Transverse colon (tissue), 4 donors: ENCODE results near the gene NHS. TPM values are rescaled to one million over a fixed set of nuclear protein-coding genes. Genes with fewer than 3 reads are reported as not detected.
"Not testable (repeated sequence)": the region's sequence is repeated elsewhere in the genome, so short reads cannot be mapped to it uniquely, and the experiment has no call there.

ENCODE experiments used
- DNase-seq: peaks from one replicate; pipeline ENCODE4 v3.0.0-alpha.2; 2019
- H3K27ac ChIP-seq, 4 donors: fragments of 200-600 bp; sonication (generic); 2 replicates each; pipeline ENCODE4 v1.5.1; 2016 to 2018; ENCODE audit warnings: inconsistent platforms in 4 of 4
- H3K27me3 ChIP-seq: fragments of 200-600 bp; sonication (generic); 2 replicates; pipeline ENCODE4 v1.5.1; 2017; ENCODE audit warnings: inconsistent platforms
- H3K36me3 ChIP-seq, 4 donors: fragments of 200-600 bp; sonication (generic); 2 replicates each; pipeline ENCODE4 v1.5.1; 2017 to 2019; ENCODE audit warnings: inconsistent platforms in 4 of 4
- H3K4me1 ChIP-seq, 4 donors: fragments of 200-600 bp; sonication (generic); 2 replicates each; pipeline ENCODE4 v1.5.1; 2017 to 2020; ENCODE audit warnings: inconsistent platforms in 4 of 4
- H3K4me3 ChIP-seq, 4 donors: fragments of 200-600 bp; sonication (generic); 1 replicate in 1 of 4; 2 replicates in 3 of 4; pipeline versions ENCODE4 v1.5.1 to v1.6.1; 2017 to 2019; ENCODE audit warnings: inconsistent platforms in 4 of 4
- H3K9me3 ChIP-seq, 2 donors: fragments of 200-600 bp; sonication (generic); 2 replicates each; pipeline ENCODE4 v1.5.1; 2017 to 2019; ENCODE audit warnings: inconsistent platforms in 2 of 2
- CTCF ChIP-seq, 5 experiments: fragments of 200-600 bp in 3 of 5; fragments of 450-650 bp in 2 of 5; sonication (generic) in 3 of 5; IDR thresholded peaks; 1 replicate in 2 of 5; 2 replicates in 3 of 5; pipeline ENCODE4 v1.5.1; 2016 to 2017; ENCODE audit warnings: antibody characterized with exemption in 5 of 5, inconsistent platforms in 3 of 5, mild to moderate bottlenecking in 2 of 5, moderate library complexity in 1 of 5
- EP300 ChIP-seq: sonication (generic); formaldehyde crosslinking; IDR thresholded peaks from one replicate; pipeline ENCODE4 v1.6.1; 2017; ENCODE audit warnings: antibody characterized with exemption, low read depth
- POLR2A ChIP-seq: fragments of 450-650 bp; IDR thresholded peaks from one replicate; pipeline ENCODE4 v1.6.1; 2016; ENCODE audit warnings: antibody characterized with exemption, mild to moderate bottlenecking, moderate library complexity
- POLR2AphosphoS5 ChIP-seq, 3 donors: sonication (generic); formaldehyde crosslinking; IDR thresholded peaks; one replicate each; pipeline ENCODE4 v1.6.1; 2016; ENCODE audit warnings: antibody characterized with exemption in 3 of 3
- WGBS, 2 donors: methylation state at CpG; one replicate each; pipeline ENCODE4 v1.1.5; 2018; ENCODE audit warnings: low coverage in 1 of 2; 5-methylcytosine and 5-hydroxymethylcytosine counted together
- in situ Hi-C, 4 donors: fragments of 200-750 bp; cut with MboI; loops; one replicate each; pipeline versions ENCODE4 v1.15.0 to v1.15.1; 2017; ENCODE audit warnings: low sequenced_read_pairs in 3 of 4, low pct_ligation_motif_present in 1 of 4, low pct_unique_long_range_greater_than_20kb in 1 of 4
- intact Hi-C: fragments of 100-400 bp; cut with DNase I; formaldehyde crosslinking; loops from one replicate; pipeline ENCODE4 v1.15.1; 2023; ENCODE audit warnings: low total_unique reads
- total RNA-seq, 4 donors: library from RNA; depleted of rRNA; stranded (reverse); fragments of >200 nt; gene quantifications; one replicate each; pipeline ENCODE4 v1.1.0, GENCODE V29; 2016

Gene NHS
- total RNA-seq, 4 donors from 2014 or later: 1.2 to 10.7 (median 5.0) TPM

DNA sequence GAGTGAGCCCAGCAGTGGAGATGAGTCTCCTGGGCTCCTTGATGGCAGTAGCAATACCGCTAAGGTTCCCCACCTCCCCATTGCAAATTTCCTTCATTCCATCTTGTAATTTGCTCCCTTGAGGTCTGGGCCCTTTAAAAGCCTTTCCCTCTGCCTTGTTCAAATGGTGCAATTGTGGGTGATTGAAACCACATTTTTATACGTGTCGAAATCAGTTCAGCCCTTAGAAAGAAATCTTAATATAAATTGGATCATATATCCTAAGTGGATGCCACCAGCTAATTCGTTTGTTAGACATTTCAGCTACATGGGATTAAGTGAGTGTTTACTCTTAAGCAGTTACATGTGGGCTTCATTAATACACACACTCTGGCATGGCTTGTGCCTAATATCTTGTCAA is 68.6 kb downstream of the NHS start:
- in situ Hi-C loops: no loop called here
- intact Hi-C loops: no loop called here
- no peaks in the 10 kb centered on the region for H3K36me3 ChIP-seq
- TF ChIP-seq POLR2AphosphoS5 (IDR thresholded peaks at IDR 0.05): no peak
- TF ChIP-seq POLR2A: no peak
- TF ChIP-seq EP300: no peak
- no peak for TF ChIP-seq CTCF (IDR thresholded peaks at IDR 0.05)
- H3K4me3 ChIP-seq: no peak overlapping the region
- no peak overlapping the region for H3K27ac ChIP-seq
- H3K9me3 ChIP-seq: no peaks in the 10 kb centered on the region
- DNase-seq: no peak
- no peaks in the 10 kb centered on the region for H3K4me1 ChIP-seq
- 71% methylated on average over 4 of the region's 4 CpGs; no CpG with 5 or more reads in 1 of the 2 donors for WGBS, 2 donors
- no peaks in the 10 kb centered on the region for H3K27me3 ChIP-seq

DNA sequence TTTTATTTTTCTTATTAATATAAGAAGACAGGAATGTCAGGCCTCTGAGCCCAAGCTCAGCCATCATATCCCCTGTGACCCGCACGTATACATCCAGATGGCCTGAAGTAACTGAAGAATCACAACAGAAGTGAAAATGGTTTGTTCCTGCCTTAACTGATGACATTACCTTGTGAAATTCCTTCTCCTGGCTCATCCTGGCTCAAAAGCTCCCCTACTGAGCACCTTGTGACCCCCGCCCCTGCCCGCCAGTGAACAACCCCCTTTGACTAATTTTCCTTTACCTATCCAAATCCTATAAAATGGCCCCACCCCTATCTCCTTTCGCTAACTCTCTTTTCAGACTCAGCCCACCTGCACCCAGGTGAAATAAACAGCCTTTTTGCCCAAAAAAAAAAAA is 71.3 kb downstream of the NHS start:
- H3K9me3 ChIP-seq, H3K27me3 ChIP-seq, H3K36me3 ChIP-seq, in situ Hi-C loops, H3K4me3 ChIP-seq, DNase-seq, H3K27ac ChIP-seq, H3K4me1 ChIP-seq, intact Hi-C loops: not testable (repeated sequence)
- 87 to 92% methylated on average over 2 to 5 of the region's 5 CpGs for WGBS, 2 donors

GRCh38 chrX:17448188-17448587 is 73.2 kb downstream of the NHS start:
- intact Hi-C loops: no loop called here
- H3K4me1 ChIP-seq: no peaks in the 10 kb centered on the region
- no peaks in the 10 kb centered on the region for H3K9me3 ChIP-seq
- 55 to 67% methylated on average over 1 to 2 of the region's 2 CpGs for WGBS, 2 donors
- H3K36me3 ChIP-seq: no peaks in the 10 kb centered on the region
- DNase-seq: no peak
- TF ChIP-seq CTCF (IDR thresholded peaks at IDR 0.05) (no peak), POLR2A (no peak), POLR2AphosphoS5 (IDR thresholded peaks at IDR 0.05) (no peak), EP300 (no peak)
- no peak overlapping the region for H3K4me3 ChIP-seq
- no peak overlapping the region for H3K27ac ChIP-seq
- no peaks in the 10 kb centered on the region for H3K27me3 ChIP-seq
- in situ Hi-C loops: no loop called here

DNA sequence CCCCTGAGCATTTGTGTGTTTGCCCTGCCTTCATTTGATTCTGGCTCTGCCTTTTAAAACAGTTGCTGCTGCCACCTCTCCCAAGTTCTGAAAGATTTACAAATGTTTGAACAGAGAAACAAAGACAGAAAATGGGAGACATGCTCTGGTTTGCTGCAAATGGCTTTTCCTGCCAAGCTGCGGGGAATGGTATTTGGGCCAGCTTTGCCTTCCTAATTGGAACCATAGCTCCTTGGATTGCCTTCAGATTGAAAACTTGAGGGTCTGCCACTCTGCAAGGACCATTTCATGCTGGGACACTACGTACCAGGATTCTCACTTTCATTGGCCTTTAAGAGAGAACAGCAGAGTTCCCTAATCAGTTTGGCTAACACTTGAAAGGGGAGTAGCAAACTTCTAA is 74.9 kb downstream of the NHS start:
- in situ Hi-C loops: no loop called here
- Histone ChIP-seq H3K4me3 (no peak overlapping the region), H3K9me3 (no peaks in the 10 kb centered on the region), H3K27me3 (no peaks in the 10 kb centered on the region), H3K27ac (no peak overlapping the region), H3K4me1 (no peaks in the 10 kb centered on the region), H3K36me3 (no peaks in the 10 kb centered on the region)
- DNase-seq: no peak
- TF ChIP-seq POLR2A: no peak
- no peak for TF ChIP-seq EP300
- no peak for TF ChIP-seq CTCF (IDR thresholded peaks at IDR 0.05)
- TF ChIP-seq POLR2AphosphoS5 (IDR thresholded peaks at IDR 0.05): no peak
- WGBS, 2 donors: 69% methylated on average over 2 of the region's 2 CpGs; no CpG with 5 or more reads in 1 of the 2 donors
- intact Hi-C loops: no loop called here

DNA sequence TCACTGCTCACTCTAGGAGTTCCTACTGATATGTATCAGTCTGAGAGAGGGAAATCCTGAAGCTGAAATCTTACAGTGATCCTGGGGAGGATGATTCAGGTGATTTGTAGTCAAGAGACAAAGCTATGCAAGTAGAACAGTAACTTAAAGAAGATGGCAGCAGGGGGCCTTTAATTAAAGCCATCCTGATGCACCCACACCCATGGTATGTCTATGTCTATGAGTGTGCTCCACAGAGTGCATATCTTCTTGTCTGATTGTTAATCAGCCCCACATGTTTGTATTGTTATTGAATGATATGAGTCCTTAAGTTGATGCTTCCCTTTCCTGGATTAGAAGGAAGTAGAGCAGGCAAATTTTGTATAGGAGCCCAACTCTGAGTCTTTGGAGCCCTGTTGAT is 78.8 kb downstream of the NHS start:
- no peaks in the 10 kb centered on the region for H3K27me3 ChIP-seq
- no peak for DNase-seq
- H3K27ac ChIP-seq: no peak overlapping the region
- in situ Hi-C loops (no loop called here), intact Hi-C loops (no loop called here)
- H3K4me1 ChIP-seq: no peaks in the 10 kb centered on the region
- H3K4me3 ChIP-seq: no peak overlapping the region
- H3K36me3 ChIP-seq: no peaks in the 10 kb centered on the region
- H3K9me3 ChIP-seq: no peaks in the 10 kb centered on the region
- TF ChIP-seq POLR2AphosphoS5 (IDR thresholded peaks at IDR 0.05) (no peak), POLR2A (no peak), EP300 (no peak), CTCF (IDR thresholded peaks at IDR 0.05) (no peak)
